Measurements from ENCODE around the gene STAC2. TPM values are rescaled to one million over a fixed set of nuclear protein-coding genes. Genes with fewer than 3 reads are reported as not detected.

The STAC2 gene
- total and polyA plus RNA-seq, 2 of the 13 experiments (the other 11 are each of a cell fraction or from before 2014, with no cell fraction given): not detected

DNA sequence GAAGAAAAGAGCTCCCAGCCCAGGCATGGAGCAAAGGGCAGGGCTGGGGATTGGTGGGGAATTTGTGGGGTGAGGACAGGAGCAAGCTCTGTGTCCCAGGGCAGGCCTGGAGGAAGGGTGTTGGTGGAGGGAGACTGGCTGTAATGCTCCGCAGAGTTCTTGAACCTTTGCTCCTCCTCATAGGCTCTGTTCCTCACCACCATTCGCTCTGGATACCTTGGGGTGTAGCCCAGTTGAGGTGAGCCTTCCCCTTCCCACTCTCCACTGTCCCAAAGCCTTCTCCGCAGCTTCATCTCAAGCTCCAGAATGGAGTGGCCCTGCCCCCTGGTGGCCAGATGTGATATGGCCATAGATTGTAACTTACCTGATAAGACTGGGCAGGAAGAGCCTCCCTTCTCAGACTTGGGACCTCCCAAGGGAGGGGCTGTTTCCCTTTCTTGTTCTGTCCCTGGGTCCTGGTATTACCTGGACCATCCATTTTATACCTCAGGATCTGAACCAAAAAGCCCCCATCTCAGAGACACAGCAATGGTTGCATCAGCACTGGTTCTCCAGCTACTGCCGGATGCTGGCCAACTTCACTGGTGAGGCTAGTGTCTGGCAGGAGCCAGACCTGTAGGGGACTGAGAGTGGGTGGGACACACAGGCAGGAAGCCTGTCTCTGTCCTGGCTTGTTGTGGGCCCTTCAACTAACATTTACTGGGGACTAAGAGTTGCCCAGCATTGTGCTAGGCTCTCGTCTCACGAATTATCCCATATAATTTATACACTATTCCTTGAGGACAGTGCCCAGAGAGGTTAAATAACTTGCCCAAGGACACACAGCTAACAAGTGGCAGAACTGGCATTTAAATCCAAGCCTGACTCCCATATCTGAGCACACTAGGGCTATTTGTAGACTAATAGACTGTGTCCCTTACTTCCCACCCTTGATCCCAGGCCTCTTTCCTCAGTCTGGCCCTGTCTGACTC, 19.1 kb upstream of the STAC2 start (continued):
- no peak for TF ChIP-seq REXO4 (CRISPR knock-in tag; IDR thresholded peaks at IDR 0.05; ENCODE audit: borderline replicate concordance)
- no peak for TF ChIP-seq DR1 (CRISPR knock-in tag; IDR thresholded peaks at IDR 0.05)
- TF ChIP-seq CREB1 (IDR thresholded peaks at IDR 0.05): no peak
- TF ChIP-seq CREB1 (CRISPR knock-in tag; IDR thresholded peaks at IDR 0.05): no peak
- no peak for TF ChIP-seq U2AF1 (optimal IDR thresholded peaks at IDR 0.05; ENCODE audit: low read depth, low read length)
- peak; percentile 55 for TF ChIP-seq RBM22 (optimal IDR thresholded peaks at IDR 0.05; ENCODE audit: low read length)
- TF ChIP-seq ZSCAN25 (CRISPR knock-in tag; IDR thresholded peaks at IDR 0.05): no peak
- peak; percentile 69; the same call in 1 of the 2 replicates for TF ChIP-seq IRF2 (CRISPR knock-in tag; IDR thresholded peaks at IDR 0.05)
- TF ChIP-seq HOXD1 (CRISPR knock-in tag; IDR thresholded peaks at IDR 0.05): no peak
- TF ChIP-seq, protein P1, sequence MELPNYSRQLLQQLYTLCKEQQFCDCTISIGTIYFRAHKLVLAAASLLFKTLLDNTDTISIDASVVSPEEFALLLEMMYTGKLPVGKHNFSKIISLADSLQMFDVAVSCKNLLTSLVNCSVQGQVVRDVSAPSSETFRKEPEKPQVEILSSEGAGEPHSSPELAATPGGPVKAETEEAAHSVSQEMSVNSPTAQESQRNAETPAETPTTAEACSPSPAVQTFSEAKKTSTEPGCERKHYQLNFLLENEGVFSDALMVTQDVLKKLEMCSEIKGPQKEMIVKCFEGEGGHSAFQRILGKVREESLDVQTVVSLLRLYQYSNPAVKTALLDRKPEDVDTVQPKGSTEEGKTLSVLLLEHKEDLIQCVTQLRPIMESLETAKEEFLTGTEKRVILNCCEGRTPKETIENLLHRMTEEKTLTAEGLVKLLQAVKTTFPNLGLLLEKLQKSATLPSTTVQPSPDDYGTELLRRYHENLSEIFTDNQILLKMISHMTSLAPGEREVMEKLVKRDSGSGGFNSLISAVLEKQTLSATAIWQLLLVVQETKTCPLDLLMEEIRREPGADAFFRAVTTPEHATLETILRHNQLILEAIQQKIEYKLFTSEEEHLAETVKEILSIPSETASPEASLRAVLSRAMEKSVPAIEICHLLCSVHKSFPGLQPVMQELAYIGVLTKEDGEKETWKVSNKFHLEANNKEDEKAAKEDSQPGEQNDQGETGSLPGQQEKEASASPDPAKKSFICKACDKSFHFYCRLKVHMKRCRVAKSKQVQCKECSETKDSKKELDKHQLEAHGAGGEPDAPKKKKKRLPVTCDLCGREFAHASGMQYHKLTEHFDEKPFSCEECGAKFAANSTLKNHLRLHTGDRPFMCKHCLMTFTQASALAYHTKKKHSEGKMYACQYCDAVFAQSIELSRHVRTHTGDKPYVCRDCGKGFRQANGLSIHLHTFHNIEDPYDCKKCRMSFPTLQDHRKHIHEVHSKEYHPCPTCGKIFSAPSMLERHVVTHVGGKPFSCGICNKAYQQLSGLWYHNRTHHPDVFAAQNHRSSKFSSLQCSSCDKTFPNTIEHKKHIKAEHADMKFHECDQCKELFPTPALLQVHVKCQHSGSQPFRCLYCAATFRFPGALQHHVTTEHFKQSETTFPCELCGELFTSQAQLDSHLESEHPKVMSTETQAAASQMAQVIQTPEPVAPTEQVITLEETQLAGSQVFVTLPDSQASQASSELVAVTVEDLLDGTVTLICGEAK (IDR thresholded peaks at IDR 0.05): no peak
- TF ChIP-seq, protein P1 (CRISPR knock-in tag; IDR thresholded peaks at IDR 0.05): no peak
- no peak for TF ChIP-seq PCBP1 (IDR thresholded peaks at IDR 0.05; ENCODE audit: borderline replicate concordance, low read depth, low read length)
- no peak for TF ChIP-seq AGO1 (IDR thresholded peaks at IDR 0.05; ENCODE audit: low read depth, low read length, poor library complexity, severe bottlenecking)
- TF ChIP-seq, protein P2, sequence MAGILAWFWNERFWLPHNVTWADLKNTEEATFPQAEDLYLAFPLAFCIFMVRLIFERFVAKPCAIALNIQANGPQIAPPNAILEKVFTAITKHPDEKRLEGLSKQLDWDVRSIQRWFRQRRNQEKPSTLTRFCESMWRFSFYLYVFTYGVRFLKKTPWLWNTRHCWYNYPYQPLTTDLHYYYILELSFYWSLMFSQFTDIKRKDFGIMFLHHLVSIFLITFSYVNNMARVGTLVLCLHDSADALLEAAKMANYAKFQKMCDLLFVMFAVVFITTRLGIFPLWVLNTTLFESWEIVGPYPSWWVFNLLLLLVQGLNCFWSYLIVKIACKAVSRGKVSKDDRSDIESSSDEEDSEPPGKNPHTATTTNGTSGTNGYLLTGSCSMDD (CRISPR knock-in tag; IDR thresholded peaks at IDR 0.05): no peak
- peak; percentile 64; the same call in 1 of the 2 replicates for TF ChIP-seq ZNF350 (CRISPR knock-in tag; IDR thresholded peaks at IDR 0.05; ENCODE audit: borderline replicate concordance, low read depth)
- TF ChIP-seq HES4 (CRISPR knock-in tag; IDR thresholded peaks at IDR 0.05; ENCODE audit: borderline replicate concordance): no peak
- no peak; the same call in 1 of the 2 replicates for TF ChIP-seq ZNF331 (CRISPR knock-in tag; IDR thresholded peaks at IDR 0.05)
- no peak for TF ChIP-seq TBL1XR1 (IDR thresholded peaks at IDR 0.05; ENCODE audit: borderline replicate concordance, low read length, partially characterized antibody)
- TF ChIP-seq, protein P3, sequence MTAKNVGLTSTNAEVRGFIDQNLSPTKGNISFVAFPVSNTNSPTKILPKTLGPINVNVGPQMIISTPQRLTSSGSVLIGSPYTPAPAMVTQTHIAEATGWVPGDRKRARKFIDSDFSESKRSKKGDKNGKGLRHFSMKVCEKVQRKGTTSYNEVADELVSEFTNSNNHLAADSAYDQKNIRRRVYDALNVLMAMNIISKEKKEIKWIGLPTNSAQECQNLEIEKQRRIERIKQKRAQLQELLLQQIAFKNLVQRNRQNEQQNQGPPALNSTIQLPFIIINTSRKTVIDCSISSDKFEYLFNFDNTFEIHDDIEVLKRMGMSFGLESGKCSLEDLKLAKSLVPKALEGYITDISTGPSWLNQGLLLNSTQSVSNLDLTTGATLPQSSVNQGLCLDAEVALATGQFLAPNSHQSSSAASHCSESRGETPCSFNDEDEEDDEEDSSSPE (CRISPR knock-in tag; IDR thresholded peaks at IDR 0.05): no peak
